Stimulated activated effector memory CD8-positive, alpha-beta T cell treated with anti-CD3 and anti-CD28 coated beads, Interleukin-12 subunit alpha, Interleukin-12 subunit beta, amount 100 ng/mL, for 72 hours (primary cell): ENCODE data around the gene RRAS.

Experiments used
- ATAC-seq: fragments of 150-1000 bp; cut with Tn5 transposase; 2 replicates; pipeline ENCODE4 v1.10.0; 2021
- DNase-seq, 2 donors: peaks; one replicate each; pipeline ENCODE4 v3.0.0; 2021 to 2022; ENCODE audit warnings: low spot score in 2 of 2
- H3K27ac Mint-ChIP-seq: one replicate; pipeline ENCODE4 v1.8.0; 2022; ENCODE audit warnings: mild to moderate bottlenecking, mixed read lengths
- H3K36me3 Mint-ChIP-seq: one replicate; pipeline ENCODE4 v1.8.0; 2022; ENCODE audit warnings: mild to moderate bottlenecking, mixed read lengths
- H3K4me1 Mint-ChIP-seq: one replicate; pipeline ENCODE4 v1.8.0; 2022; ENCODE audit warnings: mixed read lengths
- H3K4me3 Mint-ChIP-seq: one replicate; pipeline ENCODE4 v1.8.0; 2022; ENCODE audit warnings: mild to moderate bottlenecking, mixed read lengths
- H3K9me3 Mint-ChIP-seq: one replicate; pipeline ENCODE4 v1.8.0; 2022; ENCODE audit warnings: mixed read lengths

Gene RRAS

DNA sequence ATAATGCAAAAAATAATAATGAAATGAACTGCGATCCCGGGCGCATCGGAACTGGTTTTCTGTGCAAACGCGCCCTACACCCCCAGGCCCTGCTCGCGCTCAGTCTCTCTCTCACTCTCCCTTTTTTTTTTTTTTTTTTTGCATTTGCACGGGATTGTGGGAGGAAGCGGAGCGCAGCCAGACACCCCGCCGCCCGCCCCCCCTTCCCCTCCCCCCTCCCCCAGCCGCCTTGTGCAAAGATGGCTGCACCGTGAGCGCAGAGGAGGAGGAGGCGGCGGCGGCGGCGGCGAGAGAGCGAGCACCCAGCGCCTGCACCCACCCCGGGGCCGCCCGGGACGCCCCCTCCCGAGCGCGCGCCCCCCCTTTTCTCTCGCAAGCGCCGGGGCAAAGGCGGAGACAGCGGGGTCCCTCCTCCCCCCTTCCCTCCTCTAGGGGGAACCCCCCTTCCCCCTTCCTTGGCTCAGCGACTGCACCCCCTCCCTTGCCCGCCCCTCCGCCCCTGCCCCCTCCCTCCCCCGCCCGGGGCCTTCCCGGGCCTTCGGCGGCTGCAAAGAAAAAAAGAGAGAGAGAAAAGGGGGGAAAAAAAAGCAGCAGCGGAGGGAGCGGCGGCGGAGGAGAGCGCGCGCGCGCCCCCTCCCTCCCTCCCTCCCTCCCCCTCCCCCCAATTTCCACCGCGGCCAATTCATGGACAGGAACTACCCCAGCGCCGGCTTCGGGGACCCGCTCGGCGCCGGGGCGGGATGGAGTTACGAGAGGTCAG is 48.8 kb downstream of the RRAS start, which contains the start of gene PRR12:
Gene PRR12, plus strand, starts transcription at position 212 of the 760 bp plus-strand sequence. Its CDS starts 473 bp downstream, at position 685.
- ATAC-seq, result peak; percentile 35
- H3K9me3 Mint-ChIP-seq, result no peaks in the 10 kb centered on the region
- H3K4me3 Mint-ChIP-seq, result peak within 1 kb of the TSS; percentile 88
- H3K36me3 Mint-ChIP-seq, result peaks cover 50% of the 10 kb centered on the region
- peak; percentile 52 to 88 for DNase-seq
- H3K4me1 Mint-ChIP-seq, result peaks cover 51% of the 10 kb centered on the region
- peak within 1 kb of the TSS; percentile 89 for H3K27ac Mint-ChIP-seq

DNA sequence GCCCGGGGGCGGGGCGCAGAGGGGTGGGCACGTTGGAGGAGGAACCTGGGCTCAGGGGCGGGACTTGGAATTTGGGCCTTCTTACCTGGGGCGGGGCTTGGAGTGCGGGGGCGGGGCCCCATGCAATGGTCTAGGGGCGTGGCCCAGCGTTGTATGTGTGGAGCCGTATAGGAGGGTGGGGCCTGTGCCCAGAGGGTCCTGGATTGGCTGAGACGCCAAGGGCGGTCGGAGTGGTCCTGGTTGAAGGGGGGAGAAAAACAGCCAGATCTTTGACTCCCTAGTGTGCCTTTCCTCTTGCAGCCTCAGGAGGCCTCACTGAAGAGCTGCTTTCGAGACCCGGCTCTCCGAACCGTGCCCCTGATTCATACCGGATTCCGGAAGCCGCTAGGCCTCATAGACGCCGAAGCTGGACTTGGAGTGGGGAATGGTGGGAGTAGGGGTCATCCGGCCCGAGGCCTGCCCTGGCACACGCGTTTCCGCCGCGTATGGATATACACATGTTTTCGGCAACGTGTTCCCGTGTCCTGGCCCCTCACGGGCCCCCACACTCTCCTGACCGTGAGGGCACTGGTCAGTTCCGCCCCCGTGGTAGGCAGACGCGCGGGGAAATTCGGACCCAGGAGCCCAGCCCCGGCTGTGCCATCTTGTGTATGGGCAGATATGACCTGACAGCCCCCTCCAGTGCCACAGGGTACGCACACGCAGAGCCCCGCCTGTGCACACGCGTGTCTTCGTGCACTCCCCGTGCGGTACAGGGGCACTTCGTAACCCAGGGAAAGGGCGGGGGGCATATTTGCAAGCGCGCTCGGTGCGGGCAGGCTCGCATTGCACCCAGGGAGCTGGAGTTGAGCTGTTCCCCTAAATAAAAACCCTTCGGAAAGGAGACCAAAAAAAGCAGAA is 49.6 kb downstream of the RRAS start:
- peak; percentile 86 for ATAC-seq
- Mint-ChIP-seq H3K36me3 (peaks cover 45% of the 10 kb centered on the region), H3K9me3 (no peaks in the 10 kb centered on the region), H3K4me3 (peak overlapping the region; percentile 88), H3K27ac (peak overlapping the region; percentile 89), H3K4me1 (peaks cover 51% of the 10 kb centered on the region)
- peak; percentile 89 to 97 for DNase-seq

DNA sequence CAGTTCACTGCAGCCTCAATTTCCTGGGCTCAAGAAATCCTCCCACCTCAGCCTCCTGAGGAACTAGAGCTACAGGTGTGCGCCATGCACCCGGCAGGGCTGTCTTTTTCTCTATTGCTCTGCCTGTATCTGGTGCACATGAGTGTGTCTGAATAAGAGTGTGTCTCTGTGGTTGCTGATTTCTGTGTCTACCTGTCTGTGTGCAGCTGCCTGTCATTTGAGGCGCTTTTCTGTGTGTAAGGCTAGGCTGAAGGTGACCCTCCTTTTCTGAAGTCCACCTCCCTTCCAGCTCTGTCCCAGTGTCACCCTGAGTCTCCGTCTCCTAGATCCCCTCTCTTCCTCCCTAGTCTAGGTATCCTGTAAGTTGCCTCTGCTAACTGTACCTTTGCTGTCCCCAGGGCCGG is 50.4 kb downstream of the RRAS start:
- no peak for ATAC-seq
- H3K36me3 Mint-ChIP-seq, result peaks cover 40% of the 10 kb centered on the region
- H3K27ac Mint-ChIP-seq, result no peak overlapping the region
- DNase-seq, result no peak
- H3K4me3 Mint-ChIP-seq, result peak overlapping the region; percentile 88
- H3K4me1 Mint-ChIP-seq, result peaks cover 48% of the 10 kb centered on the region
- no peaks in the 10 kb centered on the region for H3K9me3 Mint-ChIP-seq

DNA sequence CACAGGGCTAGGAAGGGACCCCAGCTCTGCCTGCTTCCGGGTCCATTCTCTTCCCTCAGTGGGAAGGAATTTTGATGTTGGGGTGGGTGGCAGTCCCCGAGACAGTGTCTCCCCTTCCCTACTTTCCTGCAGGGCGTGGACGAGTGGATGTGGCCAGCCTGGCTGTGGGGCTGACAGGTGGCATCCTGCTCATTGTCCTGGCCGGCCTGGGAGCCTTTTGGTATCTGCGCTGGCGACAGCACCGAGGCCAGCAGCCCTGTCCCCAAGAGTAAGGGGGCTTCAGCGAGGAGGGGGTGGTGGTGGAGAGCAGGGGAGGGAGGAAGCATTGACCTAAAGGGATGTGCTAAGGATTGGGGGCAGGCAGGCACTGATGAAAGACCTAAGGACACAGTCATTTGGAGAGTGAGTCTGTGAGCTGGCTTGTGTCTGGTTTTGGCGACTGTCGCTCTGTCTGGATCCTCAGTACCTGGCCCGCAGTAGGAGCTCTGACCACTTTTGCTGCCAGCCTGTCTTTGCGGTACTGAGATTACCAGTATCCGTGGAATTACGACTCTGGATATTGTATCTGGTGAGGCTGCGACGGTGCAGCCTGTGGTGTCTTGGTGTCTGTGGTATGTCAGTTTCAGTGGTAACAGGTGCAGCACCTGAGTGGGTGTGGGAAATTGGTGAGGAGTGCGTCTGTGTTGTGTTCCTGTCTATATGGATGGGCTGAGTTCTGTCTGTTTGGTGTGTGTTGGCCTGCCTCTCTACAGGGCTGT is 51.4 kb downstream of the RRAS start:
- Mint-ChIP-seq H3K36me3 (peaks cover 31% of the 10 kb centered on the region), H3K4me1 (peaks cover 39% of the 10 kb centered on the region), H3K27ac (peak overlapping the region; percentile 26), H3K4me3 (peak overlapping the region; percentile 45), H3K9me3 (no peaks in the 10 kb centered on the region)
- no peak for ATAC-seq
- peak in 1 of 2 donors; percentile 60 for DNase-seq

DNA sequence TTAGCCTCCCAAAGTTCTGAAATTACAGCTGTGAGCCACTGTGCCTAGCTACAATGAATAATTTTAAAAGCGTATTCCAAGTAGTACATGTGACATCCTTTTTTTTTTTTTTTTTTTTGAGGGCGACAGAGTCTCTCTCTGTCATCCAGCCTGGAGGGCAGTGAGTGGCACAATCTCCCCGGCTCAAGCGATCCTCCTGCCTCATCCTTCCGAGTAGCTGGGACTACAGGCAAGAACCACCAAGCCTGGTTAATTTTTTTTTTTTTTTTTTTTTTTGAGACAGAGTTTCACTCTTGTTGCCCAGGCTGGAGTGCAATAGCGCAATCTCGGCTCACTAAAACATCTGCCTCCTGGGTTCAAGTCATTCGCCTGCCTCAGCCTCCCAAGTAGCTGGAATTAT is 52.7 kb downstream of the RRAS start:
- H3K4me3 Mint-ChIP-seq, result no peak overlapping the region
- no peaks in the 10 kb centered on the region for H3K9me3 Mint-ChIP-seq
- H3K36me3 Mint-ChIP-seq, result peaks cover 19% of the 10 kb centered on the region
- ATAC-seq, result no peak
- H3K27ac Mint-ChIP-seq, result no peak overlapping the region
- H3K4me1 Mint-ChIP-seq, result peaks cover 25% of the 10 kb centered on the region
- DNase-seq, result no peak
